Upper lobe of left lung (tissue), 4 donors: ENCODE data around the gene SCAF4.

Experiments
- CTCF ChIP-seq, 6 experiments: fragments of 450-650 bp in 4 of 6; fragments of 200-600 bp in 2 of 6; sonication (generic) in 2 of 6; IDR thresholded peaks; one replicate each; pipeline ENCODE4 v1.5.1; 2016 to 2019; ENCODE audit warnings: antibody characterized with exemption in 6 of 6
- EP300 ChIP-seq, 4 donors: sonication (generic); formaldehyde crosslinking; IDR thresholded peaks; one replicate each; pipeline ENCODE4 v1.5.1; 2017; ENCODE audit warnings: antibody characterized with exemption in 4 of 4, control low read depth in 2 of 4
- POLR2A ChIP-seq, 4 donors: fragments of 450-650 bp; IDR thresholded peaks; one replicate each; pipeline ENCODE4 v1.5.1; 2016 to 2017; ENCODE audit warnings: antibody characterized with exemption in 4 of 4, mild to moderate bottlenecking in 2 of 4

GRCh38 chr21:31710586-31710985 is 21.3 kb downstream of the SCAF4 start:
- TF ChIP-seq CTCF (IDR thresholded peaks at IDR 0.05) (no peak), EP300 (IDR thresholded peaks at IDR 0.05) (no peak), POLR2A (IDR thresholded peaks at IDR 0.05) (no peak)
